B cell (primary cell): ENCODE measurements around the gene CCDC80.

Experiments used
- EZH2 ChIP-seq: IDR thresholded peaks from 2 replicates; pipeline ENCODE4 v1.6.1; 2012; ENCODE audit warnings: borderline replicate concordance, low read depth, mild to moderate bottlenecking, moderate library complexity, low read length; ENCODE audit not compliant: insufficient read depth, poor library complexity, severe bottlenecking
- TF ChIP-seq, protein P1 (sequence below): fragments of 200-600 bp; IDR thresholded peaks from one replicate; pipeline ENCODE4 v1.8.0; 2022; ENCODE audit warnings: antibody characterized with exemption, mild to moderate bottlenecking

DNA sequence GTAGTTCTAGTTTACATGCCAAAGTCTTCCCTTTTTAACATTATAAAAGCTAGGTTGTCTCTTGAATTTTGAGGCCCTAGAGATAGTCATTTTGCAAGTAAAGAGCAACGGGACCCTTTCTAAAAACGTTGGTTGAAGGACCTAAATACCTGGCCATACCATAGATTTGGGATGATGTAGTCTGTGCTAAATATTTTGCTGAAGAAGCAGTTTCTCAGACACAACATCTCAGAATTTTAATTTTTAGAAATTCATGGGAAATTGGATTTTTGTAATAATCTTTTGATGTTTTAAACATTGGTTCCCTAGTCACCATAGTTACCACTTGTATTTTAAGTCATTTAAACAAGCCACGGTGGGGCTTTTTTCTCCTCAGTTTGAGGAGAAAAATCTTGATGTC lies 57.8 kb downstream of the CCDC80 start:
- TF ChIP-seq, protein P1, sequence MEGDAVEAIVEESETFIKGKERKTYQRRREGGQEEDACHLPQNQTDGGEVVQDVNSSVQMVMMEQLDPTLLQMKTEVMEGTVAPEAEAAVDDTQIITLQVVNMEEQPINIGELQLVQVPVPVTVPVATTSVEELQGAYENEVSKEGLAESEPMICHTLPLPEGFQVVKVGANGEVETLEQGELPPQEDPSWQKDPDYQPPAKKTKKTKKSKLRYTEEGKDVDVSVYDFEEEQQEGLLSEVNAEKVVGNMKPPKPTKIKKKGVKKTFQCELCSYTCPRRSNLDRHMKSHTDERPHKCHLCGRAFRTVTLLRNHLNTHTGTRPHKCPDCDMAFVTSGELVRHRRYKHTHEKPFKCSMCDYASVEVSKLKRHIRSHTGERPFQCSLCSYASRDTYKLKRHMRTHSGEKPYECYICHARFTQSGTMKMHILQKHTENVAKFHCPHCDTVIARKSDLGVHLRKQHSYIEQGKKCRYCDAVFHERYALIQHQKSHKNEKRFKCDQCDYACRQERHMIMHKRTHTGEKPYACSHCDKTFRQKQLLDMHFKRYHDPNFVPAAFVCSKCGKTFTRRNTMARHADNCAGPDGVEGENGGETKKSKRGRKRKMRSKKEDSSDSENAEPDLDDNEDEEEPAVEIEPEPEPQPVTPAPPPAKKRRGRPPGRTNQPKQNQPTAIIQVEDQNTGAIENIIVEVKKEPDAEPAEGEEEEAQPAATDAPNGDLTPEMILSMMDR = no peak
- no peak for TF ChIP-seq EZH2
